Activated naive CD8-positive, alpha-beta T cell treated with anti-CD3 and anti-CD28 coated beads, Interleukin-2, amount 10 ng/mL, durations not matched to agents 7 days and 5 days (primary cell): ENCODE data around the gene HAGH. TPM values are rescaled to one million over a fixed set of nuclear protein-coding genes. Genes with fewer than 3 reads are reported as not detected.

Source experiments
- ATAC-seq: fragments of 150-1000 bp; cut with Tn5 transposase; one replicate; pipeline ENCODE4 v1.10.0; 2021; ENCODE audit warnings: low read depth, moderate library complexity
- POLR2A ChIA-PET: fragments of 350-600 bp; sonication (Branson Sonifier 250); formaldehyde crosslinking; loops from one replicate; lab custom pipeline; 2021; ENCODE audit warnings: antibody characterized with exemption; lab: Charles Lee
- DNase-seq: peaks from one replicate; pipeline ENCODE4 v3.0.0; 2021
- H3K27ac Mint-ChIP-seq: one replicate; pipeline ENCODE4 v1.8.0; 2022; ENCODE audit warnings: mild to moderate bottlenecking, mixed read lengths
- H3K27me3 Mint-ChIP-seq: one replicate; pipeline ENCODE4 v1.8.0; 2022; ENCODE audit warnings: mild to moderate bottlenecking, moderate library complexity, mixed read lengths
- H3K36me3 Mint-ChIP-seq: one replicate; pipeline ENCODE4 v1.8.0; 2021; ENCODE audit warnings: mild to moderate bottlenecking, mixed read lengths
- H3K4me1 Mint-ChIP-seq: one replicate; pipeline ENCODE4 v1.8.0; 2021; ENCODE audit warnings: mixed read lengths
- H3K4me3 Mint-ChIP-seq: one replicate; pipeline ENCODE4 v1.8.0; 2022; ENCODE audit warnings: mild to moderate bottlenecking, moderate library complexity, mixed read lengths
- H3K9me3 Mint-ChIP-seq: one replicate; pipeline ENCODE4 v1.8.0; 2021; ENCODE audit warnings: mixed read lengths
- total RNA-seq, 2 experiments: library from RNA; stranded (reverse); gene quantifications; one replicate each; pipeline ENCODE4 v1.2.3, GENCODE V29; 2021

The HAGH gene
- total RNA-seq, 2 experiments from 2014 or later = 48.7 to 51.6 TPM

DNA sequence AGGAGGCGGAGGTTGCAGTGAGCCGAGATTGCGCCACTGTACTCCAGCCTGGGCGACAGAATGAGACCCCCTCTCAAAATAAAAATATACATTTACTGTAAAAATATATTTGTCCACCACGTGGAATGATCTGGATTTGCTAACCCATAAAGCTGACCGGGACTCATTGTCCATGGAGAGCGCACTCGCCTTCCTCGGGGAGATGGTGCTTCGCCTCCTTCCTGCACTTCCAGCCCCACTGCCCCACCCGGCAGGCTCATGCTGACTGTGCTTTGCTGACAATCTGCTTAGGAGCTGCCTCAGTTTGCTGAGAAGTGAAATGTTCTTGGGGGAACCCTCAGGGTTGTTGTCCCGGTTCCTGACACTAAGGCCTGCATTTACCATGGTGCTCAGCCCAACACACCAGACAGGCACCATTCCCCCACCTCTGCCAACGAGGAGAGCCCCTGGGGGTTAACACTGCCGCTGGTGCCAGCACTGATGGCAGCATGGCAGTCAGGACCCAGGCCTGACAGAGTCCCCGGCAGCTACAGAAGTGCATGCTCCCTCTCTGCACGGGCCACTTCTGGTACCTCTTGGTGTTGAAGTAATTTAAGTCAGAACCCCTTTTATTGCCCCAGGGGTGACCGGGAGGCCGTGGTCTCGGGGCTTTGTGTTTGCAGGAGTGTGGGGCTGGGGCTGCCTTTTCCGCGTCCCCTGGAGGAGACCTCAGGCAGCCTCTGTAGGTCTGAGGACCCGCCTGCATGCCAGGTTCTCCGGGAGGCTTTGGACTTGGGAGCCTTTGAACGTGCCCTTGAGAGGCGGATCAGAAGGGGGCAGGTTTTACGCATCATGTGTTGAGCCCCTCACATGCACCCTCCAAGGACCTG is 41.4 kb downstream of the HAGH start:
- ATAC-seq (no peak), DNase-seq (no peak)
- H3K4me1 Mint-ChIP-seq = peaks cover 19% of the 10 kb centered on the region
- H3K4me3 Mint-ChIP-seq = peak overlapping the region; percentile 45
- H3K27me3 Mint-ChIP-seq = no peaks in the 10 kb centered on the region
- H3K27ac Mint-ChIP-seq = no peak overlapping the region
- peaks cover 4% of the 10 kb centered on the region for H3K36me3 Mint-ChIP-seq
- H3K9me3 Mint-ChIP-seq = no peaks in the 10 kb centered on the region
- POLR2A ChIA-PET = interaction anchor here (1.0 to 3.7 kb wide), 2 partner anchors 8 to 13 kb away, joined by 3 to 88 read pairs; partner anchors contain the start of genes EME2, IGFALS, MRPS34 and NME3

DNA sequence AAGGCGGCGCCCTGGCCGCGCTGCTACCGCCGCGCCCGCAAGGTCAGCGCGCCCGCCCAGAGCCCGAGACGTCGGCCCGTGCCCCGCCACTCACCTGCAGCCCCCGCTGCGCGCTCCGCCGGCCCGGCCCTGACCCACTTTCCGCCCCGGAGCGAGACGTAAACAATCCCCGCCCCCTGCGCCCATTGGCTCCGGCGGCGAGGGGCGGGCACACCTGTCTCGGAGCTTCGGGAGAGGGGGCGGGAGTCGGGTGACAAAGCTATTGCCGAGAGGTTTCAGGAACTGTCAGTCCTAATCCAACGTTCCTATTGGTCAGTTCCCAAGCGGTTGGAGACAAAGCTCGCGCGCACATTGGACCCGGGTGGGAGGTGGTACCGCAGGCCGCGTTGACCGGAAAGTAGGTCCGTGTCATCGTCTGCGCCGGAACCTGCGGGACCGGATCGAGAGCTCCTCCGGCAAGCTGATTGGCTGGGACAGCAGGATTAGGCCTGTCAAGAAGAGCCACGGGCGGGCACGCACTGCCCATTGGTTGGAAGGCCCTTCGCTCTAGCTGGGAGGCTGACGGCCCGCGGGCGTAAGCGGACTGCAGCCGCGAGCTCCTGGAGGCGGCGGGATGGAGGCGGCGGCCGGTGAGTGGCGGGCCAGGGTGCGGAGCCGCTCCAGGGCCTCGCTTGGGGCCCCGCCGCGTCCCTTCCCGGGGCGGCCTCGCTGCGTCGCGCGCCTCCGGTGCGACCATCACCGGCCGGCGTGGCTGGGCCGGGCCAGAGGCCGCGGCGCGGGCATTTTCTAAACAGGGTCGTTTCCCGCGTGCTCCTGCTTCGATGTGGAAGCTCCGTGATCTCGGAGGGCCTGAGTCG is 44.0 kb downstream of the HAGH start, which contains the start of the genes NUBP2 and SPSB3:
NUBP2 (plus strand) TSS at position 553 of the 857 bp plus-strand sequence; CDS start at position 614, 61 bp downstream.
SPSB3 (minus strand) TSS at position 164 of the 857 bp plus-strand sequence. CDS start 1,088 bp downstream, outside the sequence.
- ATAC-seq (peak; percentile 91), DNase-seq (peak; percentile 94)
- peak within 1 kb of the TSS; percentile 91 for H3K4me3 Mint-ChIP-seq
- no peaks in the 10 kb centered on the region for H3K27me3 Mint-ChIP-seq
- peak within 1 kb of the TSS; percentile 85 for H3K27ac Mint-ChIP-seq
- H3K9me3 Mint-ChIP-seq = no peaks in the 10 kb centered on the region
- H3K36me3 Mint-ChIP-seq = peaks cover 3% of the 10 kb centered on the region
- peaks cover 17% of the 10 kb centered on the region for H3K4me1 Mint-ChIP-seq
- POLR2A ChIA-PET = interaction anchor here (0.6 to 3.7 kb wide), 18 partner anchors 9 to 1107 kb away, joined by 3 to 88 read pairs (median 6); partner anchors contain the start of genes EME2, FAHD1, HAGH and IFT140

GRCh38 chr16:1781758-1782407 is 44.7 kb downstream of the HAGH start:
- peaks cover 3% of the 10 kb centered on the region for H3K36me3 Mint-ChIP-seq
- H3K9me3 Mint-ChIP-seq = no peaks in the 10 kb centered on the region
- POLR2A ChIA-PET = interaction anchor here (0.9 to 3.7 kb wide), 14 partner anchors 9 to 373 kb away, joined by 3 to 88 read pairs (median 7); partner anchors contain the start of genes EME2, FAHD1, HAGH and IFT140
- DNase-seq (no peak), ATAC-seq (no peak)
- H3K27me3 Mint-ChIP-seq = no peaks in the 10 kb centered on the region
- H3K4me3 Mint-ChIP-seq = peak overlapping the region; percentile 89
- H3K4me1 Mint-ChIP-seq = peaks cover 17% of the 10 kb centered on the region
- peak overlapping the region; percentile 70 for H3K27ac Mint-ChIP-seq

- peak overlapping the region; percentile 89 for H3K4me3 Mint-ChIP-seq
- H3K9me3 Mint-ChIP-seq = no peaks in the 10 kb centered on the region
- no peaks in the 10 kb centered on the region for H3K27me3 Mint-ChIP-seq
- peaks cover 3% of the 10 kb centered on the region for H3K36me3 Mint-ChIP-seq
- POLR2A ChIA-PET = interaction anchor here (1.1 to 3.7 kb wide), 5 partner anchors 9 to 103 kb away, joined by 3 to 88 read pairs (median 9); partner anchors contain the start of genes EME2, FAHD1, HAGH and JPT2
- H3K4me1 Mint-ChIP-seq = peaks cover 17% of the 10 kb centered on the region
- ATAC-seq (no peak), DNase-seq (peak; percentile 30)
- H3K27ac Mint-ChIP-seq = peak overlapping the region; percentile 70
These were observed 45.4 kb downstream of the HAGH start for GRCh38 chr16:1781254-1781653.

GRCh38 chr16:1780677-1781072 is 46.0 kb downstream of the HAGH start:
- peak overlapping the region; percentile 89 for H3K4me3 Mint-ChIP-seq
- peaks cover 3% of the 10 kb centered on the region for H3K36me3 Mint-ChIP-seq
- POLR2A ChIA-PET = interaction anchor here (0.8 to 1.1 kb wide), 2 partner anchors 10 to 18 kb away, joined by 3 read pairs; partner anchors contain the start of gene NME3
- H3K4me1 Mint-ChIP-seq = peaks cover 17% of the 10 kb centered on the region
- no peak overlapping the region for H3K27ac Mint-ChIP-seq
- ATAC-seq = no peak
- no peak for DNase-seq
- H3K9me3 Mint-ChIP-seq = no peaks in the 10 kb centered on the region
- no peaks in the 10 kb centered on the region for H3K27me3 Mint-ChIP-seq

- H3K27ac Mint-ChIP-seq = no peak overlapping the region
- no peaks in the 10 kb centered on the region for H3K27me3 Mint-ChIP-seq
- no peaks in the 10 kb centered on the region for H3K9me3 Mint-ChIP-seq
- H3K4me3 Mint-ChIP-seq = no peak overlapping the region
- H3K36me3 Mint-ChIP-seq = peaks cover 3% of the 10 kb centered on the region
- POLR2A ChIA-PET = interaction anchor here (0.8 to 1.5 kb wide), 2 partner anchors 9 to 10 kb away, joined by 3 to 4 read pairs; partner anchors contain the start of gene NME3
- H3K4me1 Mint-ChIP-seq = peaks cover 16% of the 10 kb centered on the region
- ATAC-seq = no peak
- no peak for DNase-seq
These were observed 46.6 kb downstream of the HAGH start for GRCh38 chr16:1779741-1780676.

DNA sequence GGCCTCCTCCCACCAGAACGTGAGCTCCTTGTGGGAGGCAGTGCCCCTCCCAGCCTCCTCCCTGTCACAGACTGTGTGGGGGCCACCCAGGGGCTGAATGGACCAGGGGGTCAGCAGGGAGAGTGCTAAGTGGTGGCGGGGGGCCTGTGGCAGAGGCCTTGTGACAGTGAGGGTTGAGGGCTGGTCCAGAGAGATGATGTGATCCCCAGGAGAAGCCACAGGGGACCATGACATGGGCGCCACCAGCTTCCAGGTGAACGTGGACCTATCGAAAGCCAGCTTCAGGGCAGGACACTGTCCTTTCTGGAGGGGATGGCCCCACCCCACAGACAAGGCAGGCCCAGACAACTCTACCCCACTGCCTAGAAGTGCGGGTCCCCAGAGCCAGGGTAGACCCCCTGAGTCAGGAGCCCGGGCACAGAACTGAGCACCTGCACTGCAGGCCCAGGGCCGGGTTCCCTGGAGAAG is 47.4 kb downstream of the HAGH start:
- no peak for DNase-seq
- Mint-ChIP-seq H3K27ac (peak overlapping the region; percentile 20), H3K4me1 (peaks cover 16% of the 10 kb centered on the region), H3K9me3 (no peaks in the 10 kb centered on the region), H3K4me3 (no peak overlapping the region), H3K27me3 (no peaks in the 10 kb centered on the region), H3K36me3 (peaks cover 3% of the 10 kb centered on the region)
- POLR2A ChIA-PET = interaction anchor here (1.5 kb wide), 1 partner anchor 9 kb away, joined by 4 read pairs; no protein-coding TSS in a partner anchor
- no peak for ATAC-seq

DNA sequence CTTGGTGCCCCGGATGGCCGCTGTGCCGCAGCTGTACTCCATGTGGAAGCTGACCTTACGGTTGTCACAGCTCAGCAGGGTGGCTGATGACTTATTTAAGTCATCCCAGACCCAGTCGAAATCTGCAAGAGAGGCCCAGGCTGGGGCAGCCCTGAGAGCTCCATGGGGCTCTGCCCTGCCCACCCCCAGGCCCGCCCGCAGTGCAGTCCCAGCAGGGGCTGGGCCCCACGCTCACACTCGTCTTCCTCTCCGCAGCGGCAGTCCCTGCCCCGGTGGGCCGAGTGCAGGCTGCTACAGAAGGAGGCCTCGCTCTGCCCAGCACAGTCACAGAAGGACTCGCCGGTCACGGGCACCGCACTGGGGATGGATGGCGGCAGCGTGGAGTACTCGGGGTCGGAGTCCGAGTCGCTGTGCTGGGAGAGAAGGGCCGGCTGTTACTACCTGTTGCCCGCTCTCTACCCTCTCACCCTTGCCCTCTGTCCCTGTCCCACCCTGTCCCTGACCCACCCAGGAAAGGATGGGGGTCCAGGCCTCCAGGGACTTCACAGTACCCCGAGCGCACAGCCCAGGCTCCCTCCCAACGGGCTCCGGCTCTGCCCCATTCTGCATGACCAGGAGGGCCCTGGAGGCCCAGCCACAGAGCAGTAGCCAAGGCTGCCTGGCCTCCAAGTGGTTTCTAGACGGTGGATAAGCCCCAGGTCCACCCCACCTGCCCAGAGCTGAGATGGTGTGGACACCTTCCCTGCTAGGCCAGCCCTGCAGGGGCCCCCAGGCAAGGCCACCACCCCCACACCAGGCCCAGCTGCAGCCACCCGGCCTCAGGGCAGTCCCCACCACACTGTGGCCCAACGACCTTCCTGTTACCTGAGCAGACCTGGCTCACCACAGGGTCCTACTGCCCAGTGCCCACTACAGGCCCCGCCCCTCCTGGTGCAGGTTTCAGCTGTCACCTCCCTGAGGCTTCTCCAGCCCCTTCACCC is 48.1 kb downstream of the HAGH start:
- POLR2A ChIA-PET = interaction anchor here (1.5 kb wide), 1 partner anchor 9 kb away, joined by 4 read pairs; no protein-coding TSS in a partner anchor
- peaks cover 3% of the 10 kb centered on the region for H3K36me3 Mint-ChIP-seq
- DNase-seq (no peak), ATAC-seq (no peak)
- H3K4me3 Mint-ChIP-seq = no peak overlapping the region
- no peaks in the 10 kb centered on the region for H3K27me3 Mint-ChIP-seq
- peaks cover 14% of the 10 kb centered on the region for H3K4me1 Mint-ChIP-seq
- peak overlapping the region; percentile 20 for H3K27ac Mint-ChIP-seq
- H3K9me3 Mint-ChIP-seq = no peaks in the 10 kb centered on the region

DNA sequence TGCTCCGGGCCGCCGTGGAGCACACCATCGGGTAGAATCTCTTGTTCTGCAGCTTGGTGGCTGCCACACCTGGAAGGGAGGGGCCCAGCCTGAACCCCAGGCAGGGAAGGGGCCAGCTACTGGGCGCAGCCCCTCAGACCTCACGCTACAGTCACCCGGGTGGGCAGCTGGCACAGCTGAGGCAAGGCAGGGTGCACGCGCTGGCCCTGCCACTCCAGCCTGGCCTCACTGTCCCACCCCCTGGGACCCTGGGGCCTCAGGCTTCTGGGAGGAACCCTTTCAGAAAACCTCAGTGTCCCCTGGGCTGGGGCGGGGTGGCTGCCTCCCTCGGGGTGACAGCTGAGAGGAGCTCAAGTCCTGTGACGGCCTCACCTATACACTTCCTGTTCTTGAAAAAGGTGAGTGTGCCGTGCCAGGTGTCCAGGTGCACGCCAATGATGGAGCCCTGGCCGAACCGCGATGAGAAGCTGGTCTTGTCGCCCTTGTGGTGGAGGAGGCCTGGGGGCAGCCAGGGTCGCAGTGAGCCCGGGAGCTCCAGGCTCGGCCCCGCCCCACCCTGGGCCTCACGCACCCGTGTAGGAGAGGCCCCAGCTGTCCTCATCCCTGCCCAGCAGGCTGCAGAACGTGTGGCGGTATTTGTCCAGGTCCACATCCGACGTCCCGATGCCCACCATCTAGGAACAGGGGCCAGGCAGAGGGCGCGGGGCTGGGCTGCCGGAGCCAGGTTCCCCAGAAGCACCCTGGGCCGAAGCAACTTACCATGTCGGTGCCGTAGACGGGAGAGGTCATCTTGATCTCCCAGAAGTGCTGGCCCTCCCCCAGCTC is 49.0 kb downstream of the HAGH start:
- POLR2A ChIA-PET = no interaction called here

DNA sequence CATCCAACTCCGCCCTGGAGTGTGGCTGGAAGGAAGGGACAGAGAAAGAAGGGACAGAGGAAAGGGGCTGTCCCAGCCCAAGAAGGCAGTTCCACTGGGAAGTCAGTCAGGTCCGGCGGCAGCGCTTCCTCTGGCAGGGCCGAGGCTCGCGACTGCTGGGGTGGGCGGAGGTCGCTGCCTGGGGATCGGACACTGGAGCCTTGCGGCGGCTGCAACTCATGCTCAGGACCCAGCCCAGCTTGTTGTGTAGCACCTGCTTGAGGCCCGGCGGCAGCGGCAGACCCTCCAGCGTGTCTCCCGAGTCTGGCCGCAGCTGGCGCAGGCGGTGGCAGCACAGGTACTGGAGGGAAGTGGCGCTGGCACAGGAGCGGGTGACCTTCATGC is 49.6 kb downstream of the HAGH start:
- peaks cover 15% of the 10 kb centered on the region for H3K4me1 Mint-ChIP-seq
- H3K36me3 Mint-ChIP-seq = peaks cover 5% of the 10 kb centered on the region
- POLR2A ChIA-PET = no interaction called here
- no peak overlapping the region for H3K27ac Mint-ChIP-seq
- H3K9me3 Mint-ChIP-seq = no peaks in the 10 kb centered on the region
- no peaks in the 10 kb centered on the region for H3K27me3 Mint-ChIP-seq
- H3K4me3 Mint-ChIP-seq = no peak overlapping the region
- ATAC-seq = no peak
- no peak for DNase-seq

More for the DNA sequence above, 49.0 kb downstream of the HAGH start:
- DNase-seq (no peak), ATAC-seq (no peak)
- Mint-ChIP-seq H3K36me3 (peaks cover 3% of the 10 kb centered on the region), H3K9me3 (no peaks in the 10 kb centered on the region), H3K27me3 (no peaks in the 10 kb centered on the region), H3K4me3 (no peak overlapping the region), H3K4me1 (peaks cover 12% of the 10 kb centered on the region), H3K27ac (no peak overlapping the region)
